HEK293T (cell line): Measurements from ENCODE around the gene ERI3.

Experiments used
- BHLHE40 ChIP-seq: fragments of 450-650 bp; IDR thresholded peaks from 2 replicates; pipeline ENCODE4 v1.6.1; 2016; ENCODE audit warnings: mild to moderate bottlenecking, moderate library complexity, borderline replicate concordance
- FOXM1 ChIP-seq: fragments of 450-650 bp; IDR thresholded peaks from 2 replicates; pipeline ENCODE4 v1.6.1; 2017; ENCODE audit warnings: mild to moderate bottlenecking, borderline replicate concordance
- LEF1 ChIP-seq: fragments of 450-650 bp; IDR thresholded peaks from 2 replicates; pipeline ENCODE4 v1.6.1; 2017; ENCODE audit warnings: mild to moderate bottlenecking, borderline replicate concordance
- SUZ12 ChIP-seq: fragments of 450-650 bp; IDR thresholded peaks from 2 replicates; pipeline ENCODE4 v1.6.1; 2016; ENCODE audit warnings: mild to moderate bottlenecking

- no peak for TF ChIP-seq SUZ12
- no peak for TF ChIP-seq LEF1
- TF ChIP-seq FOXM1, result no peak
- no peak for TF ChIP-seq BHLHE40
Observed at GRCh38 chr1:44354268-44354839, 703 bp downstream of the ERI3 start.
